Measurements from ENCODE around the gene SESTD1. TPM values are rescaled to one million over a fixed set of nuclear protein-coding genes. Genes with fewer than 3 reads are reported as not detected.

Gene SESTD1
- polyA plus RNA-seq, 3 donors, result 25.3 to 44.4 (median 25.3) TPM

DNA sequence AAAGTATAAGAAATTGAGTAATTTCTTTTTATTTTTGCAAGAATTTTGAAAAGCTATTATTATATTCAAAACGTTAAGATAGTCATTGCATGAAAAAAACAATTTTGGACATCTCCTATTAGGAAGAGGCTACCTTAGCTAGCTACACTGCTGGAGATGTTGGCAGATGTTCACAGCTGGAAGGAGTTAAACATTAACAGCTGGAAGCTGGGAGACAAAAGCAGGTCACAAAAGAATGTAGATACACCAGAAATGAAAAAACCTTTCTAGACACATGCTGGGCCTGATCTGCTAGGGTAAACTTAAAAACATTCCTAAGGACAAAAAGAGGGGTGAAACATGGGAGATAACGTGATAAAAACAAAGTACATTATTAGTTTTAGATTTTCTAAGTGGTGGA lies 84.4 kb downstream of the SESTD1 start:
- peaks cover 48 to 52% of the 10 kb centered on the region in 2 donors for H3K36me3 Mint-ChIP-seq

DNA sequence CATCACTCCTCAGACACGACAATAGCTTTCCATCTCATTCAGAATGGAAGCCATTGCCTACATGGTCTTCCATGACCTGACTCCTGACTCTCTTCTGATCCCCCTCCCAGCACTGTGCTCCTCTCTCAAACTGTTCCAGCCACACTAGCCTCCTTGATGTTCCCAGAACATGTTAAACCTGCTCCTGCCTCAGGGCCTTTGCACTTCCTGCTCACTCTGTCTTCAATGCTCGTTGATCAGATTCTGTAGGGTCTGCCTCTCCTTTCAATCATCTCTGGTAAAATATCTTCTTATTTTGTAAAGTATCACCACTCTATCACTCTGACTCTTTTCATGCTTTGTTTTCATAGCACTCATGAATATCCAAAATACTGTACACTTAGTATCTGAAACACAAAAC lies 84.9 kb downstream of the SESTD1 start:
- no peaks in the 10 kb centered on the region for H3K9me3 Mint-ChIP-seq
- Histone ChIP-seq H2AFZ (ENCODE audit: insufficient read depth, low read depth, low read length, poor library complexity, severe bottlenecking) (no peak overlapping the region), H4K20me1 (ENCODE audit: insufficient read depth, low read length) (peaks cover 57% of the 10 kb centered on the region), H3K4me3 (replicated peaks in 1 of 3; ENCODE audit: low read depth in 2 of 3, low read length in 3 of 3) (no peak overlapping the region), H3K36me3 (replicated peaks in 1 of 2; ENCODE audit: control insufficient read depth in 1 of 2, insufficient read depth in 2 of 2, low read length in 2 of 2) (peaks cover 33 to 81% of the 10 kb centered on the region in 2 donors), H3K4me1 (ENCODE audit: control insufficient read depth in 1 of 2, insufficient read depth in 2 of 2, low read length in 2 of 2) (no peaks in the 10 kb centered on the region), H3K27me3 (ENCODE audit: control insufficient read depth in 2 of 2, insufficient read depth in 2 of 2, low read length in 2 of 2) (no peaks in the 10 kb centered on the region), H3K9me3 (replicated peaks in 1 of 2; ENCODE audit: control insufficient read depth in 1 of 2, insufficient read depth in 1 of 2, low read length in 2 of 2) (no peaks in the 10 kb centered on the region), H3K4me2 (replicated peaks; ENCODE audit: extremely low read depth, low read length, poor library complexity, severe bottlenecking) (no peak overlapping the region), H3K79me2 (ENCODE audit: insufficient read depth, low read length) (peaks cover 2% of the 10 kb centered on the region), H3K27ac (ENCODE audit: low read depth in 1 of 2, low read length in 2 of 2) (no peak overlapping the region), H3K9ac (ENCODE audit: insufficient read depth, low read length, poor library complexity, severe bottlenecking) (no peak overlapping the region)
- DNase-seq, result no peak
- peak overlapping the region in 2 of 7 donors; percentile 4 to 11 for H3K27ac Mint-ChIP-seq
- TF ChIP-seq, protein P1, sequence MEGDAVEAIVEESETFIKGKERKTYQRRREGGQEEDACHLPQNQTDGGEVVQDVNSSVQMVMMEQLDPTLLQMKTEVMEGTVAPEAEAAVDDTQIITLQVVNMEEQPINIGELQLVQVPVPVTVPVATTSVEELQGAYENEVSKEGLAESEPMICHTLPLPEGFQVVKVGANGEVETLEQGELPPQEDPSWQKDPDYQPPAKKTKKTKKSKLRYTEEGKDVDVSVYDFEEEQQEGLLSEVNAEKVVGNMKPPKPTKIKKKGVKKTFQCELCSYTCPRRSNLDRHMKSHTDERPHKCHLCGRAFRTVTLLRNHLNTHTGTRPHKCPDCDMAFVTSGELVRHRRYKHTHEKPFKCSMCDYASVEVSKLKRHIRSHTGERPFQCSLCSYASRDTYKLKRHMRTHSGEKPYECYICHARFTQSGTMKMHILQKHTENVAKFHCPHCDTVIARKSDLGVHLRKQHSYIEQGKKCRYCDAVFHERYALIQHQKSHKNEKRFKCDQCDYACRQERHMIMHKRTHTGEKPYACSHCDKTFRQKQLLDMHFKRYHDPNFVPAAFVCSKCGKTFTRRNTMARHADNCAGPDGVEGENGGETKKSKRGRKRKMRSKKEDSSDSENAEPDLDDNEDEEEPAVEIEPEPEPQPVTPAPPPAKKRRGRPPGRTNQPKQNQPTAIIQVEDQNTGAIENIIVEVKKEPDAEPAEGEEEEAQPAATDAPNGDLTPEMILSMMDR (IDR thresholded peaks at IDR 0.05), result no peak
- H3K4me1 Mint-ChIP-seq, result no peaks in the 10 kb centered on the region
- H3K4me3 Mint-ChIP-seq, result no peak overlapping the region
- no peaks in the 10 kb centered on the region for H3K27me3 Mint-ChIP-seq (ENCODE audit: low read depth in 3 of 3)
- 100% methylated on average over 1 of the region's 2 CpGs for WGBS (ENCODE audit: insufficient coverage)
- intact Hi-C loops (cut with micrococcal nuclease), result no loop called here
- peaks cover 49 to 56% of the 10 kb centered on the region in 2 donors for H3K36me3 Mint-ChIP-seq

More for the DNA sequence above, 84.4 kb downstream of the SESTD1 start:
- Histone ChIP-seq H3K4me3 (replicated peaks in 1 of 3; ENCODE audit: low read depth in 2 of 3, low read length in 3 of 3) (no peak overlapping the region), H3K9me3 (replicated peaks in 1 of 2; ENCODE audit: control insufficient read depth in 1 of 2, insufficient read depth in 1 of 2, low read length in 2 of 2) (no peaks in the 10 kb centered on the region), H3K79me2 (ENCODE audit: insufficient read depth, low read length) (peaks cover 4% of the 10 kb centered on the region), H2AFZ (ENCODE audit: insufficient read depth, low read depth, low read length, poor library complexity, severe bottlenecking) (no peak overlapping the region), H3K4me2 (replicated peaks; ENCODE audit: extremely low read depth, low read length, poor library complexity, severe bottlenecking) (no peak overlapping the region), H3K27me3 (ENCODE audit: control insufficient read depth in 2 of 2, insufficient read depth in 2 of 2, low read length in 2 of 2) (no peaks in the 10 kb centered on the region), H3K9ac (ENCODE audit: insufficient read depth, low read length, poor library complexity, severe bottlenecking) (no peak overlapping the region), H3K4me1 (ENCODE audit: control insufficient read depth in 1 of 2, insufficient read depth in 2 of 2, low read length in 2 of 2) (no peaks in the 10 kb centered on the region), H3K36me3 (replicated peaks in 1 of 2; ENCODE audit: control insufficient read depth in 1 of 2, insufficient read depth in 2 of 2, low read length in 2 of 2) (peaks cover 31 to 76% of the 10 kb centered on the region in 2 donors), H3K27ac (ENCODE audit: low read depth in 1 of 2, low read length in 2 of 2) (no peak overlapping the region), H4K20me1 (ENCODE audit: insufficient read depth, low read length) (peaks cover 60% of the 10 kb centered on the region)
- Mint-ChIP-seq H3K27ac (no peak overlapping the region), H3K9me3 (no peaks in the 10 kb centered on the region), H3K4me3 (no peak overlapping the region), H3K4me1 (no peaks in the 10 kb centered on the region), H3K27me3 (ENCODE audit: low read depth in 3 of 3) (no peaks in the 10 kb centered on the region)
- intact Hi-C loops (cut with micrococcal nuclease), result no loop called here
- no CpG with 5 or more reads among the region's 2 CpGs for WGBS (ENCODE audit: insufficient coverage)
- no peak for DNase-seq
- TF ChIP-seq, protein P1 (IDR thresholded peaks at IDR 0.05), result no peak

Measured in CD14-positive monocyte (primary cell).